Liver (tissue), 3 donors: Measurements from ENCODE around the gene RMRP.

ENCODE experiments used
- CTCF ChIP-seq: fragments of 150-350 bp; IDR thresholded peaks from 2 replicates; pipeline ENCODE4 v1.5.1; 2017; ENCODE audit warnings: improper control_type of control experiment, low read depth, low read length; ENCODE audit not compliant: missing input control
- HNF4G ChIP-seq: IDR thresholded peaks from 2 replicates; pipeline ENCODE4 v1.6.1; 2016; ENCODE audit warnings: antibody characterized with exemption
- MAX ChIP-seq: IDR thresholded peaks from 2 replicates; pipeline ENCODE4 v1.6.1; 2016; ENCODE audit warnings: antibody characterized with exemption
- SP1 ChIP-seq: IDR thresholded peaks from 2 replicates; pipeline ENCODE4 v1.6.1; 2018; ENCODE audit warnings: antibody characterized with exemption, mild to moderate bottlenecking
- donor health status: healthy.
- donor health status: healthy.

- TF ChIP-seq CTCF (no peak), MAX (no peak), HNF4G (no peak), SP1 (no peak)
Measured at GRCh38 chr9:35650341-35651158, 7.3 kb downstream of the RMRP start, which contains the start of gene SIT1.
